Esophagus squamous epithelium (tissue), 5 donors: ENCODE measurements around the gene NFKBIB. TPM values are rescaled to one million over a fixed set of nuclear protein-coding genes. Genes with fewer than 3 reads are reported as not detected.
A peak's percentile ranks its signal among the peaks of the same experiment; 100 is the strongest.

ENCODE experiments used
- DNase-seq: peaks from one replicate; lab custom pipeline; 2025; lab: John Stamatoyannopoulos, UW
- H3K27ac ChIP-seq, 4 donors: fragments of 200-600 bp; sonication (generic); one replicate each; pipeline ENCODE4 v1.5.1; 2016 to 2019; ENCODE audit warnings: mild to moderate bottlenecking in 1 of 4
- H3K27me3 ChIP-seq, 4 donors: fragments of 200-600 bp; sonication (generic); 1 replicate in 3 of 4; 2 replicates in 1 of 4; pipeline versions ENCODE4 v1.5.1 to v1.6.0; 2017 to 2021; ENCODE audit warnings: antibody characterized with exemption in 1 of 4
- H3K36me3 ChIP-seq, 3 donors: fragments of 200-600 bp; sonication (generic); one replicate each; pipeline ENCODE4 v1.5.1; 2016 to 2019
- H3K4me1 ChIP-seq, 3 donors: fragments of 200-600 bp; sonication (generic); one replicate each; pipeline ENCODE4 v1.5.1; 2017 to 2019
- H3K4me3 ChIP-seq, 4 donors: fragments of 200-600 bp; sonication (generic); 1 replicate in 3 of 4; 2 replicates in 1 of 4; pipeline ENCODE4 v1.5.1; 2016 to 2019; ENCODE audit warnings: mild to moderate bottlenecking in 2 of 4, moderate library complexity in 1 of 4
- H3K9me3 ChIP-seq, 3 donors: fragments of 200-600 bp; sonication (generic); one replicate each; pipeline ENCODE4 v1.5.1; 2016 to 2019
- CTCF ChIP-seq, 6 experiments: fragments of 450-650 bp in 4 of 6; fragments of 200-600 bp in 2 of 6; sonication (generic) in 2 of 6; IDR thresholded peaks; one replicate each; pipeline ENCODE4 v1.5.1; 2016 to 2019; ENCODE audit warnings: antibody characterized with exemption in 6 of 6, mild to moderate bottlenecking in 4 of 6, moderate library complexity in 4 of 6
- POLR2A ChIP-seq, 4 donors: fragments of 450-650 bp; IDR thresholded peaks; one replicate each; pipeline ENCODE4 v1.6.1; 2017; ENCODE audit warnings: antibody characterized with exemption in 4 of 4, mild to moderate bottlenecking in 4 of 4, moderate library complexity in 3 of 4
- WGBS, 2 donors: methylation state at CpG; one replicate each; pipeline ENCODE4 v1.1.5; 2018; 5-methylcytosine and 5-hydroxymethylcytosine counted together
- intact Hi-C: fragments of 100-400 bp; cut with DNase I; formaldehyde crosslinking; loops from one replicate; pipeline ENCODE4 v1.15.0; 2022
- total RNA-seq, 4 donors: library from RNA; depleted of rRNA; stranded (reverse); fragments of >200 nt; gene quantifications; one replicate each; pipeline ENCODE4 v1.1.0, GENCODE V29; 2016
- donor health status: DM: yes; HTN: yes; CAD: no.

NFKBIB gene
- total RNA-seq, 4 donors from 2014 or later = 22.0 to 34.0 (median 26.7) TPM

GRCh38 chr19:38898788-38899446, 852 bp upstream of the NFKBIB start:
- DNase-seq = no peak
- WGBS, 2 donors = 0 to 5% methylated on average over 19 to 23 of the region's 25 CpGs
- H3K27ac ChIP-seq = peak overlapping the region; percentile 92 to 99 (median 95)

GRCh38 chr19:38900202-38900629, 447 bp downstream of the NFKBIB start:
- H3K4me3 ChIP-seq = peak overlapping the region; percentile 72 to 99 (median 84)
- peaks cover 3 to 22% (median 4%) of the 10 kb centered on the region in 3 donors for H3K36me3 ChIP-seq
- peak overlapping the region; percentile 94 to 99 (median 96) for H3K27ac ChIP-seq
- WGBS, 2 donors = 3% methylated on average over 8 of the region's 8 CpGs
- peaks cover 20 to 52% (median 20%) of the 10 kb centered on the region in 3 donors for H3K4me1 ChIP-seq
- intact Hi-C loops = no loop called here
- no peaks in the 10 kb centered on the region for H3K9me3 ChIP-seq
- no peaks in the 10 kb centered on the region for H3K27me3 ChIP-seq
- DNase-seq = no peak
- TF ChIP-seq POLR2A (IDR thresholded peaks at IDR 0.05) (no peak), CTCF (IDR thresholded peaks at IDR 0.05) (no peak)

More at GRCh38 chr19:38898788-38899446, 852 bp upstream of the NFKBIB start:
- TF ChIP-seq CTCF (IDR thresholded peaks at IDR 0.05) (peak in 1 of 6 experiments; percentile 1), POLR2A (IDR thresholded peaks at IDR 0.05) (no peak)
- Histone ChIP-seq H3K9me3 (no peaks in the 10 kb centered on the region), H3K4me3 (peak overlapping the region; percentile 62 to 99 (median 76)), H3K36me3 (peaks cover 0 to 14% (median 0%) of the 10 kb centered on the region in 3 donors), H3K27me3 (no peaks in the 10 kb centered on the region), H3K4me1 (peaks cover 20 to 53% (median 20%) of the 10 kb centered on the region in 3 donors)
- intact Hi-C loops = no loop called here

GRCh38 chr19:38900743-38901190, 998 bp downstream of the NFKBIB start:
- no peak for TF ChIP-seq CTCF (IDR thresholded peaks at IDR 0.05)
- TF ChIP-seq POLR2A (IDR thresholded peaks at IDR 0.05) = no peak
- peak overlapping the region in 3 of 4 donors; percentile 96 to 99 (median 97) for H3K27ac ChIP-seq
- peak overlapping the region; percentile 72 to 99 (median 84) for H3K4me3 ChIP-seq
- intact Hi-C loops = no loop called here
- peaks cover 8 to 24% (median 9%) of the 10 kb centered on the region in 3 donors for H3K36me3 ChIP-seq
- peaks cover 20 to 49% (median 20%) of the 10 kb centered on the region in 3 donors for H3K4me1 ChIP-seq
- WGBS, 2 donors = 13 to 25% methylated on average over 3 of the region's 3 CpGs
- H3K27me3 ChIP-seq = no peaks in the 10 kb centered on the region
- DNase-seq = no peak
- H3K9me3 ChIP-seq = no peaks in the 10 kb centered on the region

- H3K4me1 ChIP-seq = peaks cover 20 to 48% (median 20%) of the 10 kb centered on the region in 3 donors
- DNase-seq = no peak
- H3K27ac ChIP-seq = no peak overlapping the region
- H3K36me3 ChIP-seq = peaks cover 9 to 33% (median 12%) of the 10 kb centered on the region in 3 donors
- no peaks in the 10 kb centered on the region for H3K27me3 ChIP-seq
- TF ChIP-seq POLR2A (IDR thresholded peaks at IDR 0.05) (no peak), CTCF (IDR thresholded peaks at IDR 0.05) (no peak)
- intact Hi-C loops = no loop called here
- WGBS, 2 donors = 100% methylated on average over 1 of the region's 1 CpG
- no peaks in the 10 kb centered on the region for H3K9me3 ChIP-seq
- H3K4me3 ChIP-seq = no peak overlapping the region
Measured at GRCh38 chr19:38901683-38902082, 1.9 kb downstream of the NFKBIB start.
